Endothelial cell of umbilical vein (primary cell): ENCODE data around the gene C15orf62.

ENCODE experiments used
- EZH2 ChIP-seq: IDR thresholded peaks from 2 replicates; pipeline ENCODE4 v1.6.1; 2012; ENCODE audit warnings: borderline replicate concordance, low read depth, mild to moderate bottlenecking, moderate library complexity, low read length, inconsistent platforms; ENCODE audit not compliant: severe bottlenecking
- MYC ChIP-seq: IDR thresholded peaks from one replicate; pipeline ENCODE4 v1.6.1; 2011; ENCODE audit warnings: mild to moderate bottlenecking, low read depth, low read length
- POLR2A ChIP-seq: IDR thresholded peaks from 2 replicates; pipeline ENCODE4 v1.6.1; 2012; ENCODE audit warnings: low read depth, mild to moderate bottlenecking, control low read depth, low read length
- TF ChIP-seq, protein P1 (sequence below), 2 donors: IDR thresholded peaks; 1 replicate in 1 of 2; 2 replicates in 1 of 2; pipeline ENCODE4 v1.5.1; 2011; ENCODE audit warnings: low read length in 2 of 2, mild to moderate bottlenecking in 2 of 2, moderate library complexity in 2 of 2, control low read depth in 1 of 2, inconsistent platforms in 1 of 2, low read depth in 1 of 2; ENCODE audit not compliant: insufficient read depth in 1 of 2; ENCODE audit errors: extremely low read depth in 1 of 2
- TF ChIP-seq, protein P2 (sequence below): IDR thresholded peaks from 2 replicates; pipeline ENCODE4 v1.6.1; 2011; ENCODE audit not compliant: insufficient read depth, insufficient read length

DNA sequence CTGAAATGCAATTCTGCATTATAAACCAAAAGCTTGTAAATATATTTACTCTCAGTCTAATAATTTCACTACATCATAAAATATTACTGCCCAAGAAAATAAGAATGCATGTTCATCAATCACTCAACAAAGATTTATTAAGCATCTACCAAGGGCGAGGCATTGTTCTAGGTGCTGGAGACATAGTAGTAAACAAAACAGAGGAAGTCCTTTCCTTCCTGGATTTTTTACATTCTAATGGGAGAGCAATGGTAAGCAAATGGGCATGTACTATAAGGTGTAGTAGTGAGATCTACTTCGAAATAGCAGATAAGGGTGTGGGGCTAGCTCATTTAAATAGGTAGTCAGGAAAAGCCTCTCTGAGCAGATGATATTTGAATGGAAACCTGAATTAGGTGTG is 26.3 kb downstream of the C15orf62 start:
- TF ChIP-seq, protein P1, sequence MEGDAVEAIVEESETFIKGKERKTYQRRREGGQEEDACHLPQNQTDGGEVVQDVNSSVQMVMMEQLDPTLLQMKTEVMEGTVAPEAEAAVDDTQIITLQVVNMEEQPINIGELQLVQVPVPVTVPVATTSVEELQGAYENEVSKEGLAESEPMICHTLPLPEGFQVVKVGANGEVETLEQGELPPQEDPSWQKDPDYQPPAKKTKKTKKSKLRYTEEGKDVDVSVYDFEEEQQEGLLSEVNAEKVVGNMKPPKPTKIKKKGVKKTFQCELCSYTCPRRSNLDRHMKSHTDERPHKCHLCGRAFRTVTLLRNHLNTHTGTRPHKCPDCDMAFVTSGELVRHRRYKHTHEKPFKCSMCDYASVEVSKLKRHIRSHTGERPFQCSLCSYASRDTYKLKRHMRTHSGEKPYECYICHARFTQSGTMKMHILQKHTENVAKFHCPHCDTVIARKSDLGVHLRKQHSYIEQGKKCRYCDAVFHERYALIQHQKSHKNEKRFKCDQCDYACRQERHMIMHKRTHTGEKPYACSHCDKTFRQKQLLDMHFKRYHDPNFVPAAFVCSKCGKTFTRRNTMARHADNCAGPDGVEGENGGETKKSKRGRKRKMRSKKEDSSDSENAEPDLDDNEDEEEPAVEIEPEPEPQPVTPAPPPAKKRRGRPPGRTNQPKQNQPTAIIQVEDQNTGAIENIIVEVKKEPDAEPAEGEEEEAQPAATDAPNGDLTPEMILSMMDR (IDR thresholded peaks at IDR 0.05; ENCODE audit: extremely low read depth in 1 of 2, insufficient read depth in 1 of 2, low read depth in 1 of 2, low read length in 2 of 2), result no peak
- no peak for TF ChIP-seq EZH2
- no peak for TF ChIP-seq MYC
- TF ChIP-seq, protein P2, sequence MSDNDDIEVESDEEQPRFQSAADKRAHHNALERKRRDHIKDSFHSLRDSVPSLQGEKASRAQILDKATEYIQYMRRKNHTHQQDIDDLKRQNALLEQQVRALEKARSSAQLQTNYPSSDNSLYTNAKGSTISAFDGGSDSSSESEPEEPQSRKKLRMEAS, result no peak
- no peak for TF ChIP-seq POLR2A
